Keratinocyte (primary cell): ENCODE data around the gene GPR34. TPM values are rescaled to one million over a fixed set of nuclear protein-coding genes. Genes with fewer than 3 reads are reported as not detected.
"Not testable (repeated sequence)": the region's sequence is repeated elsewhere in the genome, so short reads cannot be mapped to it uniquely, and the experiment has no call there.

ENCODE experiments used
- DNase-seq: peaks from one replicate; pipeline ENCODE4 v3.0.0-alpha.2; 2011; ENCODE audit warnings: low read depth, missing footprints, low spot score
- FAIRE-seq: peaks from 2 replicates; lab custom pipeline; 2011; peaks lifted over from hg19 to GRCh38; lab: Jason Lieb, UNC
- H2AFZ ChIP-seq: 2 replicates; pipeline ENCODE4 v1.6.0; 2012; ENCODE audit warnings: low read length, control low read depth, inconsistent platforms; ENCODE audit not compliant: control insufficient read depth
- H3K27ac ChIP-seq: 2 replicates; pipeline ENCODE4 v1.5.1; 2011; ENCODE audit warnings: low read length; ENCODE audit not compliant: control insufficient read depth, insufficient read depth
- H3K27me3 ChIP-seq: 3 replicates; pipeline ENCODE4 v1.6.0; 2011; ENCODE audit warnings: low read length; ENCODE audit not compliant: control insufficient read depth, insufficient read depth; ENCODE audit errors: extremely low read depth
- H3K36me3 ChIP-seq, 2 experiments: 2 replicates in 1 of 2; 3 replicates in 1 of 2; pipeline ENCODE4 v1.5.1; 2011; ENCODE audit warnings: low read length in 2 of 2, mild to moderate bottlenecking in 1 of 2; ENCODE audit not compliant: control insufficient read depth in 2 of 2, insufficient read depth in 2 of 2; ENCODE audit errors: extremely low read depth in 1 of 2
- H3K4me1 ChIP-seq: 3 replicates; pipeline ENCODE4 v1.5.1; 2011; ENCODE audit warnings: low read length; ENCODE audit not compliant: control insufficient read depth, insufficient read depth; ENCODE audit errors: extremely low read depth
- H3K4me2 ChIP-seq: 3 replicates; pipeline ENCODE4 v1.6.0; 2011; ENCODE audit warnings: low read depth, low read length; ENCODE audit not compliant: control insufficient read depth, insufficient read depth; ENCODE audit errors: extremely low read depth
- H3K4me3 ChIP-seq, 3 experiments: fragments of 200-600 bp in 1 of 3; sonication (generic) in 1 of 3; 2 replicates in 2 of 3; 3 replicates in 1 of 3; pipeline ENCODE4 v1.5.1; 2011 to 2016; ENCODE audit warnings: low read length in 3 of 3, mild to moderate bottlenecking in 3 of 3, control low read depth in 2 of 3, inconsistent platforms in 1 of 3, low read depth in 1 of 3, mixed read lengths in 1 of 3, mixed run types in 1 of 3, moderate library complexity in 1 of 3; ENCODE audit not compliant: control insufficient read depth in 2 of 3, insufficient read depth in 2 of 3; ENCODE audit errors: extremely low read depth in 1 of 3
- H3K79me2 ChIP-seq: 2 replicates; pipeline ENCODE4 v1.6.0; 2012; ENCODE audit warnings: low read length; ENCODE audit not compliant: control insufficient read depth, insufficient read depth
- H3K9ac ChIP-seq: 3 replicates; pipeline ENCODE4 v1.6.0; 2011; ENCODE audit warnings: low read length; ENCODE audit not compliant: control insufficient read depth, insufficient read depth; ENCODE audit errors: extremely low read depth
- H3K9me1 ChIP-seq: 3 replicates; pipeline ENCODE4 v1.6.0; 2011; ENCODE audit warnings: low read length; ENCODE audit not compliant: control insufficient read depth, insufficient read depth; ENCODE audit errors: extremely low read depth
- H3K9me3 ChIP-seq: 2 replicates; pipeline ENCODE4 v1.5.1; 2012; ENCODE audit warnings: low read depth, low read length; ENCODE audit not compliant: control insufficient read depth
- H4K20me1 ChIP-seq: 3 replicates; pipeline ENCODE4 v1.6.0; 2011; ENCODE audit warnings: low read length; ENCODE audit not compliant: control insufficient read depth, insufficient read depth; ENCODE audit errors: extremely low read depth
- CTCF ChIP-seq, 3 experiments: IDR thresholded peaks in 1 of 3; conservative IDR thresholded peaks in 1 of 3; optimal IDR thresholded peaks in 1 of 3; 2 replicates in 2 of 3; 3 replicates in 1 of 3; pipeline versions ENCODE3 to v1.5.1; 2011; ENCODE audit warnings: low read length in 3 of 3, mild to moderate bottlenecking in 3 of 3, moderate library complexity in 2 of 3, control low read depth in 1 of 3, inconsistent platforms in 1 of 3; ENCODE audit not compliant: insufficient read depth in 2 of 3; ENCODE audit errors: extremely low read depth in 1 of 3
- EZH2 ChIP-seq: IDR thresholded peaks from one replicate; pipeline ENCODE4 v1.6.1; 2012; ENCODE audit warnings: inconsistent platforms, mild to moderate bottlenecking, low read length, moderate library complexity
- dilution Hi-C: fragments of 300-500 bp; cut with MboI; formaldehyde crosslinking; loops from one replicate; pipeline ENCODE4 v1.7.0; 2020; ENCODE audit warnings: low sequenced_read_pairs; ENCODE audit not compliant: extremely low pct_ligation_motif_present
- polyA plus RNA-seq, 5 experiments: library from polyadenylated mRNA; depleted of rRNA in 3 of 5; stranded (reverse) in 3 of 5; stranded (forward) in 1 of 5; unstranded in 1 of 5; fragments of >200 nt; gene quantifications; 1 replicate in 1 of 5; 2 replicates in 3 of 5; 3 replicates in 1 of 5; pipeline versions ENCODE4 v1.2.1 to v1.2.3, GENCODE V29; 2011 to 2012; ENCODE audit warnings: missing spikeins in 2 of 5, low read depth in 1 of 5, low replicate concordance in 1 of 5

The GPR34 gene
- polyA plus RNA-seq, 1 donor (not counting 4 experiments of a cell fraction or from before 2014, with no cell fraction given), result not detected

- H2AFZ ChIP-seq, result no peak overlapping the region
- no peak overlapping the region for H3K27ac ChIP-seq
- no peaks in the 10 kb centered on the region for H3K27me3 ChIP-seq
- no peak overlapping the region for H3K9ac ChIP-seq
- H3K36me3 ChIP-seq, result no peaks in the 10 kb centered on the region
- H3K9me1 ChIP-seq, result no peaks in the 10 kb centered on the region
- H3K4me1 ChIP-seq, result no peaks in the 10 kb centered on the region
- no peak for DNase-seq
- no peak overlapping the region for H3K4me3 ChIP-seq
- peaks cover 3% of the 10 kb centered on the region for H3K9me3 ChIP-seq
- FAIRE-seq, result no peak
- TF ChIP-seq CTCF (optimal IDR thresholded peaks at IDR 0.05 in 1 of 3, IDR thresholded peaks at IDR 0.05 in 1 of 3, conservative IDR thresholded peaks at IDR 0.05 in 1 of 3; ENCODE audit: extremely low read depth in 1 of 3, insufficient read depth in 2 of 3, low read length in 3 of 3) (no peak), EZH2 (no peak)
- no peaks in the 10 kb centered on the region for H3K79me2 ChIP-seq
- dilution Hi-C loops, result no loop called here
- no peaks in the 10 kb centered on the region for H4K20me1 ChIP-seq
- no peak overlapping the region for H3K4me2 ChIP-seq
Measured at GRCh38 chrX:41716767-41717473, 28.1 kb downstream of the GPR34 start.

DNA sequence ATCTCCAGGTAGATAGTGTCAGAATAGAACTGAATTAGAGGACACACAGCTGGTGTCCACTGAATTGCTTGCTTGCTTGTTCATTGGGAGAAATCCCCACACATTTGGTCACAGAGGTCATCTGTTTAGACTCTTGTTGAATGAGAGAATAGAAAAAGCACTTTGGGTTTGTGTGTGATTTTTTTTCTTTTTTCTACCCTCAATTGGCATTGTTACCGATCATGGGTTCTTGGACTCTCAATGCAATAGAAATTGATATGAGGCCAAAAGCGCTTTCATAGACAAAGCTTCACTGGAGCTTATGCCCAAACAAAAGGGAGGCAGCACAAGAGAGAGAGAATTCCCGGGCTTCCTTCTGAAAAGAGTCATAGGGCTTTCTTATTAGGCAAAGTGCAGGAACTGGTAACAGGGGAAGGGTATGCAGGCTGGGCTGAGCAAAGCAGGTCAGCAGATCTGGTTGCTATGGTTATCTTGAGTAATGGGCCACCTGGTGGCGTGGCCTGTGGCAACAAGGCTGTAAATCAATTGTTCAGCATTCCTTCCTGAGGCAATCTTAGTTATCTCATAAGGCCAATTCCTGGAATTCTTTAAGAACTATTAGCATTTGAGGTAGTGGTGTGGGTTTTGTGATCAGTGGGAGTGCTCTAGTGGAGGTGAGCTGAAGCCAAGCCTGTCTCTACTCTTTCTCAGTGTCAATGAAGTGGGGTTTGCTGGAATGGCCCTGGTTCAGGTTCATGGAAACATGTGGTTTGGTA lies 29.9 kb downstream of the GPR34 start:
- Histone ChIP-seq H2AFZ (no peak overlapping the region), H3K9me3 (peaks cover 3% of the 10 kb centered on the region), H3K27ac (no peak overlapping the region), H3K9ac (no peak overlapping the region), H3K27me3 (no peaks in the 10 kb centered on the region), H3K4me3 (no peak overlapping the region), H3K79me2 (no peaks in the 10 kb centered on the region), H3K9me1 (no peaks in the 10 kb centered on the region), H3K4me2 (no peak overlapping the region), H3K36me3 (no peaks in the 10 kb centered on the region), H4K20me1 (no peaks in the 10 kb centered on the region), H3K4me1 (no peaks in the 10 kb centered on the region)
- TF ChIP-seq EZH2, result no peak
- no peak for TF ChIP-seq CTCF (optimal IDR thresholded peaks at IDR 0.05 in 1 of 3, IDR thresholded peaks at IDR 0.05 in 1 of 3, conservative IDR thresholded peaks at IDR 0.05 in 1 of 3; ENCODE audit: extremely low read depth in 1 of 3, insufficient read depth in 2 of 3, low read length in 3 of 3)
- dilution Hi-C loops, result no loop called here
- DNase-seq, result no peak
- no peak for FAIRE-seq

DNA sequence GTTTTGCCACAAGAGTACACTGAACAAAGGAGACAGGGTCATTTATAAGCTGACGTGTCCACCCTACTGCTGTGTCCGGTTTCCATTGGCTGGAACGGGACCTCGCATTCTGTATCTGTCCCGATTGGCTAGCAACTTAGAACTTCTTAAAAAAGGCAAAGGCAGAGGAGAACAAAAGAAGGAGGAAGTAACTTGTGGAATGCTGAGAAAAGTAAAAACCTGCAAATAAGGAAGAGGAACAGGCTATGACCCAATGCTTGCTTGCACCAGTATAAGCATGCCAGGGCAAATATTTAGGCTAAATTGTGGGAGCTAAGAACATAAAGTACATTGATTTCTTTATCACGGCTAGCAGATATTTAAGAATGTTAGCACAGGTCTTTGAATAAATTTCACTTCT lies 30.8 kb downstream of the GPR34 start:
- H2AFZ ChIP-seq, H3K4me3 ChIP-seq, H3K9me3 ChIP-seq, H3K4me2 ChIP-seq, H3K9ac ChIP-seq, DNase-seq, H4K20me1 ChIP-seq, H3K4me1 ChIP-seq, H3K27me3 ChIP-seq, H3K9me1 ChIP-seq, H3K27ac ChIP-seq, H3K79me2 ChIP-seq, H3K36me3 ChIP-seq, FAIRE-seq, dilution Hi-C loops: not testable (repeated sequence)
